Measurements from ENCODE around the gene BRD2.

Gene BRD2

DNA sequence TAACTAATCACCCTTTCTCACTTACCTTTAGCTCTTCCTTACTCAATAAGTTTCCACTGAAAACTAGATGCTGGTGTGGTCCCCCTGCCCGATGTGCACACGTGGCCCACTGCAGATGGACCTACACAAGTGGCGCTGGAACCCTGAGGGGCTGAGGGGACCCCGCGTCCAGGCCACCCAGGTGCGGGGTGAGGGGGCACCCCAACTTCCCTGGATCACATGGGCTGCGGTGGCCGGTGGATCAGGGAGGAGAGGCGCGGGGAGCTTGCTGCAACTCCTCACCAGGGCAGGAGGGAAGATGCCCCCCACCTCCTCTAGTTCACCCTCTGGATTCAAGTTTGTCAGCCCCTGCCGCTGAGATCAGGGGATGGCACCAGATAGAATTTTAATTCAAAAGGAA lies 53.5 kb downstream of the BRD2 start:
- FAIRE-seq, result no peak
- TF ChIP-seq, protein P1, sequence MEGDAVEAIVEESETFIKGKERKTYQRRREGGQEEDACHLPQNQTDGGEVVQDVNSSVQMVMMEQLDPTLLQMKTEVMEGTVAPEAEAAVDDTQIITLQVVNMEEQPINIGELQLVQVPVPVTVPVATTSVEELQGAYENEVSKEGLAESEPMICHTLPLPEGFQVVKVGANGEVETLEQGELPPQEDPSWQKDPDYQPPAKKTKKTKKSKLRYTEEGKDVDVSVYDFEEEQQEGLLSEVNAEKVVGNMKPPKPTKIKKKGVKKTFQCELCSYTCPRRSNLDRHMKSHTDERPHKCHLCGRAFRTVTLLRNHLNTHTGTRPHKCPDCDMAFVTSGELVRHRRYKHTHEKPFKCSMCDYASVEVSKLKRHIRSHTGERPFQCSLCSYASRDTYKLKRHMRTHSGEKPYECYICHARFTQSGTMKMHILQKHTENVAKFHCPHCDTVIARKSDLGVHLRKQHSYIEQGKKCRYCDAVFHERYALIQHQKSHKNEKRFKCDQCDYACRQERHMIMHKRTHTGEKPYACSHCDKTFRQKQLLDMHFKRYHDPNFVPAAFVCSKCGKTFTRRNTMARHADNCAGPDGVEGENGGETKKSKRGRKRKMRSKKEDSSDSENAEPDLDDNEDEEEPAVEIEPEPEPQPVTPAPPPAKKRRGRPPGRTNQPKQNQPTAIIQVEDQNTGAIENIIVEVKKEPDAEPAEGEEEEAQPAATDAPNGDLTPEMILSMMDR (IDR thresholded peaks at IDR 0.05; ENCODE audit: insufficient read depth, missing control alignments), result no peak
- DNase-seq (ENCODE audit: insufficient read length, low spot score), result no peak

DNA sequence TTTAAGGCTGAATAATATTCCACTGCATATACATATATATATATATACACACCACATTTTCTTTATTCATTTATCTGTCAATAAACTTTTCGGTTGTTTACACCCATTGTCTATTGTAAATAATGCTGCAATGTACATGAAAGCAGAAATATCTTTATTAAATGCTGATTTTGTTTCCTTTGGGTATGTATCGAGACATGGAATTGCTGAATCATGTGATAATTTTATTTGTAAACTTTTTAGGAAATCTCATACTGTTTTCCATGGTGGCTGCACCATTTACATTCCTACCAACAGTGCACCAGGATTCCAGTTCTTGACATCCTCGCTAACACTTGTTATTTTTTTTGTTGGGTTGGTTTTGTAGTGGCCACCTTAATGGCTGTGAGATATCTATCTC lies 55.1 kb downstream of the BRD2 start:
- TF ChIP-seq, protein P1 (IDR thresholded peaks at IDR 0.05; ENCODE audit: insufficient read depth, missing control alignments), result no peak
- DNase-seq (ENCODE audit: insufficient read length, low spot score), result no peak
- no peak for FAIRE-seq

DNA sequence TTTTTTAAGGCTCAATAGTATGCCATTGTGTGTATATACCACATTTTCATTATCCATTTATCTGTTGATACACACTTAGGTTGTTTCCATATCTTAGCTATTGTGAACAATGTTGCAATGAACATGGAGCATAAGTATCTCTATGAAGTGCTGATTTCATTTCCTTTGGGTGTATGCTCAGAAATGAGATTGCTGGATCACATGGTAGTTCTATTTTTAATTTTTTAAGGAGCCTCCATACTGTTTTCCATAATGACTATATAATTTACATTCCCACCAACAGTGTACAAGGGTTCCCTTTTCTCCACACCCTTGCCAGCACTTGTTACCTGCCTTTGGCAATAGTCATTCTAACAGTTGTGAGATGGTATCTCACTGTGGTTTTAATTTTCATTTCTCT lies 56.1 kb downstream of the BRD2 start:
- no peak for DNase-seq (ENCODE audit: insufficient read length, low spot score)
- FAIRE-seq, result no peak
- TF ChIP-seq, protein P1 (IDR thresholded peaks at IDR 0.05; ENCODE audit: insufficient read depth, missing control alignments), result no peak

DNA sequence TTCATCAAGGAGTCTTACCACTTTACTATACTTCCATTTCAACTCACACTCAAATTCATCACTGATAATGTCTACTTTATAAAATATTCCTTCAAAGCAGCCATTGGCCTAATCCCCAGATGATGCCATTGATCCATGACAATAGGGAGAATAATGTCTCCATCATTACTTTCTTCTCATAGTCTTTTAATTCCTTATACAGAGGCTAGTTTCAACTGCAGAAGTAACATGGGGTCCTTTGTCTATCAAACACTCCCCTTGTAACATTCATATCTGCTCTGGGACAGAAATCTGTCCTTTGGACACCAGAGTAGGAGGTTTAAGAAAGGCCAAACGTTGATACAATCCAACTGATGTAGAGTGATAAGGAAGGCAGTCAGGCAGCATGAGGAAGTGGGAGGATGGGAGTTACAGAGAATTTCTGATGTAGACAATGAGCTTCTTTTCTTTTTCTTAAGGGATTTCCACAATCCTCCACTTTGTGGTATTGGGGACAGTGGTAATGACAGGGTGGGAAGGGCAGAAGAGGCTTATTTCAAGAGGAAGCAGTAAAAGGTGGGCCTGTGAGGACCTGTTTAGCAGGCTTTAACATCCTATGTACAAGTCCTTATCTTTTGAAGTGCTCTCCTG lies 59.9 kb downstream of the BRD2 start:
- FAIRE-seq, result no peak
- TF ChIP-seq, protein P1 (IDR thresholded peaks at IDR 0.05; ENCODE audit: insufficient read depth, missing control alignments), result no peak

DNA sequence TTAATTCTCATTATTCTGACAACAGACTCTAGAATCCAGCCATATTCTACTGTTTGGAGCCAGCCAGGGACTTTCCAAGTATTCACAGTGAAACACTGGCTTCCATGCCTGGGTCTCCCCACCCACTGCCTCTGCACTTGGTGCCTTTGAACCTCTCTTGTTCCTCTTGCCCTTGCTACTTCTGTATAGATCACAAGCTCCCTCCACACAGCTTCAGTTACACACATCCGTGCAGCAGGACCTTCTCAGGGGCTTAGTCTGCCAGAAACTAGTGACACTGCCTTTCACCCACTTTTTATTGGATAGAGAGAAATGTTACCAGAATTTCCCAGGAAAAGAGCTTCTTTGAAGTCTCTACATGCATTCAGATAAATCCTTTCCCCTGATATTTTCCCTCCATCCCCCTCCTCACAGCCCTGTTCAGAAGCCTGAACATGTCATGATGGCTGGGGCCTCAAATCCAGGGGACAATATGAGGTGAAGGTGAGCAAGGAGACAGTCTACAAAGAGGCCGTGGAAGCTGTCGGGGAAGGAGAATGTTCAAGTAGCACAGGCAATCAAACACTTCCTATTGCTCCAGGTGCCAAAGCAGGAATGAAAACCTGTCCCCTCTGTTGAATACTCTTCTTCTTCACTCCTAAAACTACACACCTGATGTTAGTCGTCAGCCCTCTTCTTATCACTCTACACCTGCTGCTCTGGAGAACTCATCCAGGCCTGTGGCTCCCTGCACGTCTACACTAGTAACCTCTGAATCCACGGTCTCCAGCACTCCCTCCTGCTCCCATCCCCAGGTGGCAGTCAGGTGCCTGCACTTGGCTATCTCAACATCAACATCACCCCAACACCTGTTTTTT lies 61.2 kb downstream of the BRD2 start:
- DNase-seq (ENCODE audit: insufficient read length, low spot score), result no peak
- TF ChIP-seq, protein P1 (IDR thresholded peaks at IDR 0.05; ENCODE audit: insufficient read depth, missing control alignments), result no peak
- no peak for FAIRE-seq

More for the DNA sequence above, 59.9 kb downstream of the BRD2 start:
- DNase-seq (ENCODE audit: insufficient read length, low spot score), result no peak

DNA sequence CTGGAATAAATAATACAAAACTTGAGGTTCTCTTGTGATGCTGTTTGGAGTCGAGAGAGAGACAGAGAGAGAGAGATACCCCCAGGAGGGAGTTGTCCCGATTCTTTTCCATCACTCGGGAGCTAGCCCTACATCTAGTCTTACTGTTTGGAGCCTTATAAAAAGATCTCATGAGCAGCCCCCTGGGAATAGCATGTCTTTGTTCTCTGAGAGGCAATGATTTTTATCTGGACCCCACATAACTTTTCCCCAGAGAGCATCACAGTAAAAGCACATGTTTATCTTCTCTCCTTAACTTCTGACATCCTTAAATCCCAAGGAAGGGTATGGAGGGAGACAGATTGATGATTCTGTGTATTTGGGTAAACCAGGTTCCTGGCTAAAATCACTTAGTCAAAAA lies 61.9 kb downstream of the BRD2 start:
- FAIRE-seq, result no peak
- DNase-seq (ENCODE audit: insufficient read length, low spot score), result no peak
- TF ChIP-seq, protein P1 (IDR thresholded peaks at IDR 0.05; ENCODE audit: insufficient read depth, missing control alignments), result no peak

All from D721Med (cell line).